Smooth muscle cell of trachea (primary cell): Measurements from ENCODE around the gene SKIC2. TPM values are rescaled to one million over a fixed set of nuclear protein-coding genes. Genes with fewer than 3 reads are reported as not detected.

Experiments
- total RNA-seq: library from RNA; depleted of rRNA; stranded (reverse); fragments of >200 nt; gene quantifications from 2 replicates; pipeline ENCODE4 v1.2.1, GENCODE V29; 2014

SKIC2 gene
- 57.7 and 89.3 TPM in 2 replicates for total RNA-seq

DNA sequence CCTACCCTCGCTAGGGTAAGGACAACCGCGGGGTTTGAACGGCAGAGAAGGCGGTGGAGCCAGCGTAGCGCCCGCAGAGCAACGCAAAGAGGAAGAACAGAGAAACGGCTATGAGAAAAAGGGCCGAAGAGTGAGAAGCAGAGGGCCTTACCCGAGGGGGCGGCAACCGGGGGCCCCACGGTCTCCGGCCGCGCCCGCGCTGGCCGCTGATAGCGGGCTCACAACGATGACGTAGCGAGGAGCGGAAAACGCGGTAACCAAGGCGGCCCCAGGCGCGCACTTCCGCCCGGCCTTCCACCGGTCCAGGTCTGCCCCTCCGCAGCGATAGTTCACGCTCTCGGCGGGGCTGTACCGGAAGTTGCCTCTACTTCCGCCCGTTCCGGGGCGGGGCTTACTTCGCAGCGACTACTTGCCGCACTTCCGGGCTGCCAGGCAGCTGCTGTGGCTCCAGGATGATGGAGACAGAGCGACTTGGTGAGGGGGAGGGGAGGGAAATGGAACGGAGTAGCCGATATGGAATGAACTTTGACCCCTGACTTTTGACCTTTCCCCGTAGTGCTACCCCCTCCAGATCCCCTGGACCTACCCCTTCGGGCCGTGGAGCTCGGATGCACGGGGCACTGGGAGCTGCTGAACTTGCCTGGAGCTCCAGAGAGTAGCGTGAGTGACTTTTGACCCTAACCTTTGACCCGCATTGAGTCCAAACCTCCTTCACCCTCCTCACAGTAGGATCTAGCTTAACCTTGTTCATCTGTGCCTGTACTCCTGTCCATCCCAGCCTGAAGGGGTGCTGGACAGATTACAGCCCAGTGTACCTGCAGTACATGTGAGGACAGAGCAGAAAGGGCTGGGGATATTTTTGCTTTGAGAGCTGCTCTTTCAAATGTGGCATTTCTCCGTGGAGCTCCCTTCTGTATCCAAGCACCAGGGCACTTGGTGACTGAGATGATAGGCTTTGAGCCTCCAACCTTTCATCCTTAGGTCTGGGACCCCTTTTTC is at the start of gene SKIC2, which contains the start of gene NELFE:
TSS of gene SKIC2 (plus strand) at position 435 of the 999 bp plus-strand sequence. CDS start at position 453, 18 bp downstream.
TSS of gene NELFE (minus strand) at position 231 of the 999 bp plus-strand sequence. CDS start 525 bp downstream, outside the sequence.

DNA sequence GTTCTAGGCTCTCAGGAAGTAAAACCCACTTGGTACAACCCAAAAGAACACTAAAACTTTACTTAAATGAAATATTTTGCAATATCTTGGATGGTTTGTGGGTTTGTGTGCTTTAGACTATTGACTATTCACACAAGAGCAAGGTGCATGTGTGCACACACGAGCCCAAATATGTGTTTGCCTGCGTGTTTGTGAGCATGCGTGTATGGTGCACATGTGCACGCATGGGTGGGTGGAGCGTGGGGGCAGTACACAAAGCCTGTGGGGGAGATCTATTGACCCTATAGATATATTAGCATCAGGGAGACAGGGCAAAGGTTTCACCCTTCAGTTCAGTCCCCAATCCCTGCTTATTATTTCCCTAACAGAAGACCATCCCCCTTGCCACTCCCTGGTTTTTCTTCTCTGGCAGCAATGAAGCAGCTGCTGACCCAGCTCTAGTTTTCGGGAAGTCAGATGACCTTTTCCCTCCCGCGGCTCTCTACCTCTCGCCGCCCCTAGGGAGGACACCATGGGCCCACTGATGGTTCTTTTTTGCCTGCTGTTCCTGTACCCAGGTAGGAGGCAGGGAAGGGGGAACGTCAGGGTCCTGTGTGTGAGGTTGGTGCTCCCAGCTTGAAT is 31.6 kb upstream of the SKIC2 start, which contains the start of gene C2:
TSS of gene C2 (plus strand) at position 476 of the 621 bp plus-strand sequence. CDS start at position 512, 36 bp downstream.

DNA sequence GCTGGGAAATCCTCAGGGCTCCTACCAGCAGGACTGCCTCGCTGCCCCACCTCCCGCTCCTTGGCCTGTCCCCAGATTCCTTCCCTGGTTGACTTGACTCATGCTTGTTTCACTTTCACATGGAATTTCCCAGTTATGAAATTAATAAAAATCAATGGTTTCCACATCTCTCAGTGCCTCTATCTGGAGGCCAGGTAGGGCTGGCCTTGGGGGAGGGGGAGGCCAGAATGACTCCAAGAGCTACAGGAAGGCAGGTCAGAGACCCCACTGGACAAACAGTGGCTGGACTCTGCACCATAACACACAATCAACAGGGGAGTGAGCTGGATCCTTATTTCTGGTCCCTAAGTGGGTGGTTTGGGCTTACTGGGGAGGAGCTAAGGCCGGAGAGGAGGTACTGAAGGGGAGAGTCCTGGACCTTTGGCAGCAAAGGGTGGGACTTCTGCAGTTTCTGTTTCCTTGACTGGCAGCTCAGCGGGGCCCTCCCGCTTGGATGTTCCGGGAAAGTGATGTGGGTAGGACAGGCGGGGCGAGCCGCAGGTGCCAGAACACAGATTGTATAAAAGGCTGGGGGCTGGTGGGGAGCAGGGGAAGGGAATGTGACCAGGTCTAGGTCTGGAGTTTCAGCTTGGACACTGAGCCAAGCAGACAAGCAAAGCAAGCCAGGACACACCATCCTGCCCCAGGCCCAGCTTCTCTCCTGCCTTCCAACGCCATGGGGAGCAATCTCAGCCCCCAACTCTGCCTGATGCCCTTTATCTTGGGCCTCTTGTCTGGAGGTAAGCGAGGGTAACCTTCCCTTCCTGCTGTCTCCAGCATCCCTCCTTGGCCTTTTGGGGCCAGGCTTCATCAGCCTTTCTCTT is 13.2 kb upstream of the SKIC2 start, which contains the start of gene CFB:
TSS of gene CFB (plus strand) at position 589 of the 863 bp plus-strand sequence. CDS start at position 716, 127 bp downstream.

DNA sequence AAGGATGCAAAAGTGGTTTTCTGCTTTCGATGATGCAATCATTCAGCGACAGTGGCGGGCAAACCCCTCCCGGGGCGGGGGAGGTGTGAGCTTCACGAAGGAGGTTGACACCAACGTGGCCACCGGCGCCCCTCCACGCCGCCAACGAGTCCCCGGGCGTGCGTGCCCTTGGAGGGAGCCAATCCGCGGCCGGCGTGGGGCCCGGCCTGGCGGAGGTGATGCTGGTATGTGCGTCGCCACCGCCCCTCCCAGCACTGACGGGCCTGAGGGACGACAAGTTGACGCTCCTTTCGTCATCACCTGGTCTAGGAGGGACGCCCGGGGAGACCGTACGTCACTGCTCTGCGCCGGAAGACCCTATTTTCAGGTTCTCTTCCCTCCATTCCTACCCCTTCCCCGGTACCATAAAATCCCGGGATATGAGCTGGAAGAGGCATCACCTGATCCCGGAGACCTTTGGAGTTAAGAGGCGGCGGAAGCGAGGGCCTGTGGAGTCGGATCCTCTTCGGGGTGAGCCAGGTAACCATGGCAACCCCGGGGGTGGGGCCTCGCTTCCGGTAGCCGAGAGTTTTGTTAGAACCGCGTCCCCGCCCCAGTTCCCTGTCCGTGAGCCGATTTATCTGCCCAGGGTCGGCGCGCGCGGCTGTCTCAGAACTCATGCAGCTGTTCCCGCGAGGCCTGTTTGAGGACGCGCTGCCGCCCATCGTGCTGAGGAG is 13.2 kb downstream of the SKIC2 start, which contains the start of gene DXO:
TSS of gene DXO (minus strand) at position 146 of the 716 bp plus-strand sequence. CDS start 463 bp downstream, outside the sequence.

DNA sequence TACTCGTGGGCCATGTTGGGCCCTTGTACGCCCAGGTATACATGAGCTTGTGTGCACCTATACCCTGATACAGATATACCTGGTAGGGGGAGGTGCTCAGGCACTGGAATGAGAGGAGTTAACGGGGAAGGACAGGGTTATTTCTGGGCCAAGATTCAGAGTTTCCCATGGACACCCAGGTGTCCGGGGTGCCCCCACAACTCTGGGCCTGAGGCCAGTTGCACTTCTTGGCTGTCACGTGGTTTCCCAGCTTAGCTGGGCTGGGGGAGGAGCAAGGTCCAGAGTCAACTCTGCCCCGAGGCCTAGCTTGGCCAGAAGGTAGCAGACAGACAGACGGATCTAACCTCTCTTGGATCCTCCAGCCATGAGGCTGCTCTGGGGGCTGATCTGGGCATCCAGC is 22.8 kb downstream of the SKIC2 start, which contains the start of gene C4A:
TSS of gene C4A (plus strand) at position 314 of the 400 bp plus-strand sequence. CDS start at position 365, 51 bp downstream.

DNA sequence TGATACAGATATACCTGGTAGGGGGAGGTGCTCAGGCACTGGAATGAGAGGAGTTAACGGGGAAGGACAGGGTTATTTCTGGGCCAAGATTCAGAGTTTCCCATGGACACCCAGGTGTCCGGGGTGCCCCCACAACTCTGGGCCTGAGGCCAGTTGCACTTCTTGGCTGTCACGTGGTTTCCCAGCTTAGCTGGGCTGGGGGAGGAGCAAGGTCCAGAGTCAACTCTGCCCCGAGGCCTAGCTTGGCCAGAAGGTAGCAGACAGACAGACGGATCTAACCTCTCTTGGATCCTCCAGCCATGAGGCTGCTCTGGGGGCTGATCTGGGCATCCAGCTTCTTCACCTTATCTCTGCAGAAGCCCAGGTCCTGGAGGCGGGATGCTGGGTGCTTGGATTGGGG is 55.6 kb downstream of the SKIC2 start, which contains the start of gene C4B:
TSS of gene C4B (plus strand) at position 249 of the 400 bp plus-strand sequence. CDS start at position 300, 51 bp downstream.

Other genes with a start within 250 kb of the SKIC2 start
- not detected in 2 replicates for gene LY6G6D, start 243.8 kb upstream of the SKIC2 start, total RNA-seq
- gene LY6G6C, start 237.4 kb upstream of the SKIC2 start, total RNA-seq = not detected in 2 replicates
- gene MPIG6B, start 235.8 kb upstream of the SKIC2 start, total RNA-seq = not detected in 2 replicates
- gene DDAH2, start 229.9 kb upstream of the SKIC2 start, total RNA-seq = 93.8 and 161 TPM in 2 replicates
- 662 and 1,073 TPM in 2 replicates for gene CLIC1, start 222.6 kb upstream of the SKIC2 start, total RNA-seq
- gene MSH5, start 219.2 kb upstream of the SKIC2 start, total RNA-seq = 5.8 and 15.9 TPM in 2 replicates
- gene SAPCD1, start 196.5 kb upstream of the SKIC2 start, total RNA-seq = 1.3 and 1.9 TPM in 2 replicates
- gene VWA7, start 181.8 kb upstream of the SKIC2 start, total RNA-seq = 0.50 and 1.2 TPM in 2 replicates
- gene VARS1, start 163.4 kb upstream of the SKIC2 start, total RNA-seq = 60.0 and 75.2 TPM in 2 replicates
- 19.4 and 39.1 TPM in 2 replicates for gene LSM2, start 152.2 kb upstream of the SKIC2 start, total RNA-seq
- 1.5 TPM in 2 replicates for gene HSPA1L, start 143.9 kb upstream of the SKIC2 start, total RNA-seq
- 98.0 and 168 TPM in 2 replicates for gene HSPA1A, start 143.6 kb upstream of the SKIC2 start, total RNA-seq
- gene HSPA1B, start 131.4 kb upstream of the SKIC2 start, total RNA-seq = 140 and 202 TPM in 2 replicates
- 80.6 and 120 TPM in 2 replicates for gene NEU1, start 96.4 kb upstream of the SKIC2 start, total RNA-seq
- 0.17 TPM in 1 of 2 replicates, not detected in the other for gene SLC44A4, start 80.2 kb upstream of the SKIC2 start, total RNA-seq
- 62.0 and 93.5 TPM in 2 replicates for gene EHMT2, start 61.5 kb upstream of the SKIC2 start, total RNA-seq
- 3.8 and 9.8 TPM in 2 replicates for gene ZBTB12, start 57.1 kb upstream of the SKIC2 start, total RNA-seq
- gene C2, start 31.5 kb upstream of the SKIC2 start, total RNA-seq = 2.8 and 13.1 TPM in 2 replicates
- 24.1 and 45.0 TPM in 2 replicates for gene CFB, start 13.1 kb upstream of the SKIC2 start, total RNA-seq
- 108 and 168 TPM in 2 replicates for gene NELFE, start 204 bp upstream of the SKIC2 start, total RNA-seq
- gene DXO, start 13.0 kb downstream of the SKIC2 start, total RNA-seq = 12.8 and 15.1 TPM in 2 replicates
- 4.1 and 11.6 TPM in 2 replicates for gene C4A, start 22.9 kb downstream of the SKIC2 start, total RNA-seq
- 6.4 and 6.8 TPM in 2 replicates for gene C4B, start 55.6 kb downstream of the SKIC2 start, total RNA-seq
- gene CYP21A2, start 79.2 kb downstream of the SKIC2 start, total RNA-seq = 0.17 and 0.44 TPM in 2 replicates
- gene TNXB, start 150.2 kb downstream of the SKIC2 start, total RNA-seq = 7.7 and 77.6 TPM in 2 replicates
- 20.8 and 27.2 TPM in 2 replicates for gene ATF6B, start 169.1 kb downstream of the SKIC2 start, total RNA-seq
- 6.7 and 6.8 TPM in 2 replicates for gene FKBPL, start 171.1 kb downstream of the SKIC2 start, total RNA-seq
- gene PRRT1, start 192.8 kb downstream of the SKIC2 start, total RNA-seq = 0.33 and 0.44 TPM in 2 replicates
- gene PPT2, start 195.0 kb downstream of the SKIC2 start, total RNA-seq = 14.7 and 15.9 TPM in 2 replicates
- 0.66 and 1.9 TPM in 2 replicates for gene EGFL8, start 205.4 kb downstream of the SKIC2 start, total RNA-seq
- 17.5 and 42.2 TPM in 2 replicates for gene AGPAT1, start 216.9 kb downstream of the SKIC2 start, total RNA-seq
- gene RNF5, start 219.2 kb downstream of the SKIC2 start, total RNA-seq = 17.5 and 30.7 TPM in 2 replicates
- 0.44 and 0.50 TPM in 2 replicates for gene AGER, start 225.1 kb downstream of the SKIC2 start, total RNA-seq
- 57.5 and 61.2 TPM in 2 replicates for gene PBX2, start 231.0 kb downstream of the SKIC2 start, total RNA-seq
- 1.3 and 1.8 TPM in 2 replicates for gene GPSM3, start 233.5 kb downstream of the SKIC2 start, total RNA-seq